HG03442 (cell line): ENCODE data around the gene FRS3.

Experiments used
- ATAC-seq: cut with Tn5 transposase; IDR thresholded peaks from one replicate; pipeline ENCODE4 v1.9.1; 2021; ENCODE audit warnings: mild to moderate bottlenecking, moderate library complexity; ENCODE audit not compliant: unreplicated experiment

FRS3 gene

DNA sequence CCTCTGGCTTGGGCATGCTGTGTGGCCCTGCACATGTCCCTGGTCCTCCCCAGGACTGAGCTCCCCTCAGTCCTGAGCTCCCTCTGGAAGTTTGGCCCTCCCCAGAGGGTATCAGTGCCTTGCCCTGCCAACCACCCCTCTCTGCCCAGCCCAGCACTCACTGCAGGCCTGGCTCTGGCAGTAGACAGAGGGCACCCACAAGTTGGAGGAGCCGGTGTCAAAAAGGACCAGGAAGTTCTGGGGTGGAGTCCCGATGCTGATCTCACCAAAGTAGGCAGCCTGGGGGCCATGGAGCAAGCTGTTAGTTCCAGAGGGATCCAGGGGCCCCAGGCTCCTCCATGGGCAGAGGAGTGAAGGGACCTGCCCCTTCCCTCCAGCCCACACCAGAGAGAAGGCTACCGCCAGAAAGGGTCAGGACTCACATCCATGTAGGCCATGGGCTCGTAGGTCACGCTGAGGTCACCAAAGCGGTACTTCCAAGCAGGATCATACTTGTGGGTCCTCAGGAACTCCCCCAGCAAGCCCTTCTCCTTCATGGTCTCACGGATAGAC lies 35.4 kb downstream of the FRS3 start:
- no peak for ATAC-seq

DNA sequence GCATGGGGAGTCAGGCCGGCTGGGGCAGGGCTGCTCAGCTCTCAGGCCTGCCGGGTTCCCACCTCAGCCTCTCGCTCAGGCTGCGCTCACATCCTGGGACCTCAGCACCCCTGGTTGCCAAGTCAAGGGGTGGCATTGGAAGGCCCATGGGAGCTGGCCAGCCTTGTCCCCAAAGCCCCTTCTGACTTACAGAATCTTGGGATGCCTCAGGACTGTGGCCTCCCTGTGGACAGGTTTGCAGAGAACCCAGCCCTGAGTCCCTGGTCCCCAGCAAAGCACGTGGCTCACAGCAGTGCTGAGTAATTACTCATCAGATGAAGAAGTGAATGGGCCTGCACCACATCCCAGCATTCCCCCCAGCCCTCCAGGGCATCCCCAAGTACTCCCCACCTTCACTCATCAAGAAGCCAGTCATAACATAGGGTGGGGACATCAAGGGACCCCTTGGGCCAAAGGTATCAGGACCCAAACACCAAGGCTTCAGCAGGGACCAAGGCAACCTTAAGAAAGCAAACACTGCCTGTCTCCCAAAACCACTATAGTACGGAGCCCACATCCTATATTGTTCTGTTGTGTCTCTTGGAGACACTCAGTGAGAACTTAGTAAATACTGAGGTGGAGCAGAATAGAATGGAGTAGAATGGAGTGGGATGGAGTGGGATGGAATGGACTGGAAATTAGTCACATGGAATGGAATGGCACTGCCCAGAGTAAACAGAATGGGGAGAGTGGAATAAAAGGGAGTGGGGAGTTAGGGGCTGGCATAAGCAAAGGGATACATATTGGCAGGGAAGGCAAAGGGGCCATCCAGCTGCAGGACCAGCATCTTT lies 36.1 kb downstream of the FRS3 start:
- ATAC-seq: no peak

DNA sequence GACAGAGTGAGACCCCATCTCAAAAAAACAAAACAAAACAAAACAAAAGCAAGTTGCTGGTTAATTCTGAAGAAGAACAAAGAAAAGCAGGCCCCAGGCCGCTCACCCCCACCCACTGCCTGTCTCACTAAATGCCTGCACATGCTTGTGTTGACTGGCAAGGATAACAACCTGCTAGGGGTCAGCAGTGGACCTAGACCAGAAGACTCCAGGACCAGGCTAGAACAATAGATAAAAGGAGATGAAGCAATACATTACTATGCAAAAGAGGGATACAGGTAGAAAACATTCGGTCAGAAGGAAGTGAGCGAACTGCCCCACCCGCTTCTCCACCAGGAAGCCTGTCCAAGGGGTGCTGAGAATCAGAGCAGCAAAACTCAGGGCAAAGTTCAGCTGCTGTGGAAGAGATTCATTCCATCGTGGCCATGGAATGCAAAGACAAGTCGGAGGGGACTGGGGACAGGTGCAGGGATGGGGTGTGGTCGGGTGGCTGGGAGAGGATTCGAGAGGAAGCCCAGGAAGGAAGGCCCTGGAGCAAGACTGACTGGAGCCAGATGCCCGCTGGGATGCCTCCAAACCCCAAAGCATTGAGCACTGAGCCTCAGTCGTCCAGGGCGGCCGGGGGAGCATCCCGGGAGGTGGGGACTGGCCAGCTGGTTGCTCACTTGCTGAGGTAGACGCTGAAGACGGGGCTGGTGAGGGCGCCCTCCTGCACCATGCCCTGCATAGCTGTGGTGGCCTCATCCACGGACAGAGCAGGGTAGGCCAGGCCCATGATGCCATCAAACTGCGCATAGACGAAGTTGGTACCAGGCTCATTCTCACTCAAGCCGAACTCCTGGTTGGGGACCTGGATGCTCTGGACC lies 37.8 kb downstream of the FRS3 start:
- no peak for ATAC-seq

DNA sequence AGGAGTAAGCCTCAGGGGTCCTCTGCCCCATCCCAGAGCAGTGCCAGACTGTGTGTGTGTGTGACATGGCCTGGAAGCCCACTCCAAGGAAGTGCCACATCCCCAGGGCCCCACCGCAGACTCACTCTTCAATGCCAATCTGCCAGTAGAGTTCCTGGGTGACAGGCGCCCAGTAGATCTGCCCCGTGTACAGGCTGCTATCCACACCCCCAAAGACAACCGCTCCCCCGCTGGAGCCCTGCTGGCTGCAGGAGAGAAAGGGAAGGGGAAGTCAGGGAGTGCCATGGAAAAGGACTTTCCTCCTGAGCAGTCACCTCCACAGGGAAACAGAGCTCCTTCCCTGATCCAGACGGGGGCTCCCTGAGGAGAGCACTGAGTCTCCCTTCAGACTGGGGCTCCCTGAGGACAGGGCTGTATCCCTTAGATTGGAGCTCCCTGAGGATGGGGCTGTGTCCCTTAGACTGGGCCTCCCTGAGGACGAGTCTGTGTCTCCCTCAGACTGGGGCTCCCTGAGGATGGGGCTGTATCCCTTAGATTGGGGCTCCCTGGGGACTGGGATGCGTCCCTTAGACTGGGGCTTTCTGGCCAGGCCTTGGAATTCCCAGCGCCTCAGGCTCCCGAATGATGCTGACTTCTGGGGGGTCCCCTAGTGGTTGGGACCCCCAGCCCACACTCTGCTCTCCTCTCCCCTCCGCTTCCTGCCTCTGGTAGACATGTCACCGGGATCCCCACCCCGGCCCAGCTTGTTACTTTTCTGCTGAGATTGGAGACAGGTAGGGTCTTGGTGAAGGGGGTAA lies 39.1 kb downstream of the FRS3 start:
- ATAC-seq: no peak

DNA sequence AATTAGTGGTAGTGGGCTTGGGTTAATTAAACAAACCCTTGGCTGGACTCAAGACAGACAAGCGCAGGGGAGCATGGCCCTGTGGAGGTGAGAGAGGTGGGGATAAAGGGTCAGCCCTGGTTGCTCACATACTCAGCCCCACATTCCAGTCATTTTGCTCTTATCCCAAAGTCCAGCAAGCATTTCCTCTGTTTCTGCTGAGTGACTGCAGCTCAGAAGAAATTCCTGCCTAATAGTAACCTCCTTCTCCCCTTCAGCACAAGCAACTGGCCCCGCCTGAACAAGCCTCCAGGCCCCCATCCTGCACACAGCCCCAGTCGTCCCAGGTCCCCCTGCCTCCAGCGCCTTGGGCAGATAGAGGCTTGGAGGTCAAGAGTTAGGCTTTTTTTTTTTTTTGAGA lies 40.7 kb downstream of the FRS3 start:
- no peak for ATAC-seq

- no peak for ATAC-seq
Measured at GRCh38 chr6:41737591-41738130, 42.0 kb downstream of the FRS3 start.

DNA sequence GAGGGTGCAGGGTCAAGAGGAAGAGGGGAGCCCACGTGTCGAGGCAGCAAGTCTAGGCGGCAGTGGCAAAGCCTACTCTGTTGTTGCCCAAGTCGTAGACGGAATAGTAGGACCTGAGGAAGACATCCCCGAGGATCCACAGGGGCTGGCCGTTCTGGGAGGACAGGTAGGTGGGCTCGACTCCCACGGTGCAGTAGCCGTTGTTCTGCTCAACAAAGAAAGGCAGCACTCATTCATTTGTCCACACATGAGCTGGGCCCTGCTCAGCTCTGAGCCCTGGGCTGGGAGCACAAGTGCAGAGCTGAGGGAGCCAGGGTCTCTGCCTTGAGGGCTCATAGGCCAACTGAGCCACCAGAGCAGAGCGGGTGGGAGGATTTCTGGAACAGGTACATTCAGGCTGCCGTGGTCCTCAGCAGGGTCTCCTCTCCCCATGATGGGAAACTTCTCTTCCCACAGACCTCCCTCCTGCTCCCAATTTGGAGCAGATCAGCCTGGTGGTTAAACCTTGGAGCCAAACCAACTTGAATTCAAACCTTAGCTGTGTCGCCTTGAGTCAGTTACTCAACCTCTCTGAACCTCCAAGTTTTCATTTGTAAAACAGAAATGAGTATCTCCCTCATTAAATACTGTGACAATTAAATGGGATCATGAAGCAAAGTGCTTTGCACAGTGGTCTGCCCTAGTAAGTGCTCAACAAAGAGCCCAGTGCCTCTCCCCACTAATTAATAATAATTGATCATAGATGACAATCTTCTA lies 42.7 kb downstream of the FRS3 start:
- no peak for ATAC-seq

DNA sequence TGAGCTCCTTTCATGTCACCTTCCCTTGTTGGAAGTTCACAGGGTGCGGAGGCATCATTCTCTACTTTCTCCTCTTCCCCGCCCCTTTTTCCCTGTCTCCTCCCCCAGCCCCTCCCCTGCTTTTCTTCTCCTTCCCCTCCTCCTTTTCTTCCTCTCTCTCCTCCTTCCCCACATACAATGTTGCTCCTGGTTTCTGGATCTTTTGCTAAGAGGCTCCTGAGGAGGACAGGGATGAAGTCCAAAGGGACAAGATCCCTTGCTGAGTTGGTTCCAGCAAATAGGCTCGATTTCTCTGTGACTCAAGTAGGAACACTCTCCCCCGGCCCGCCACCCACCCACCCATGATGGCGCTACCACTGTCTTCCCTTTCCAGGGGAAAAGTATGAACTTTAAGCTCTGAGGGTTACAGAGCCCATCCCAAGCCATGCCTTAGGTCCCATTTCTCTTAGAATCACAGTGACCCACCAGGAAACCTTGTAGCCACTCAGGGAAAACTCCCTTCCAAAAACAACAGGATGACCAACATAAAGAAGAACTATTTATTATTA lies 43.4 kb downstream of the FRS3 start:
- no peak for ATAC-seq

- peak; percentile 53 for ATAC-seq
Measured at GRCh38 chr6:41735427-41736185, 44.1 kb downstream of the FRS3 start, which contains the start of gene TFEB. TSS of gene TFEB (minus strand) at chr6:41735608. CDS start at chr6:41691213, 44,395 bp downstream.

DNA sequence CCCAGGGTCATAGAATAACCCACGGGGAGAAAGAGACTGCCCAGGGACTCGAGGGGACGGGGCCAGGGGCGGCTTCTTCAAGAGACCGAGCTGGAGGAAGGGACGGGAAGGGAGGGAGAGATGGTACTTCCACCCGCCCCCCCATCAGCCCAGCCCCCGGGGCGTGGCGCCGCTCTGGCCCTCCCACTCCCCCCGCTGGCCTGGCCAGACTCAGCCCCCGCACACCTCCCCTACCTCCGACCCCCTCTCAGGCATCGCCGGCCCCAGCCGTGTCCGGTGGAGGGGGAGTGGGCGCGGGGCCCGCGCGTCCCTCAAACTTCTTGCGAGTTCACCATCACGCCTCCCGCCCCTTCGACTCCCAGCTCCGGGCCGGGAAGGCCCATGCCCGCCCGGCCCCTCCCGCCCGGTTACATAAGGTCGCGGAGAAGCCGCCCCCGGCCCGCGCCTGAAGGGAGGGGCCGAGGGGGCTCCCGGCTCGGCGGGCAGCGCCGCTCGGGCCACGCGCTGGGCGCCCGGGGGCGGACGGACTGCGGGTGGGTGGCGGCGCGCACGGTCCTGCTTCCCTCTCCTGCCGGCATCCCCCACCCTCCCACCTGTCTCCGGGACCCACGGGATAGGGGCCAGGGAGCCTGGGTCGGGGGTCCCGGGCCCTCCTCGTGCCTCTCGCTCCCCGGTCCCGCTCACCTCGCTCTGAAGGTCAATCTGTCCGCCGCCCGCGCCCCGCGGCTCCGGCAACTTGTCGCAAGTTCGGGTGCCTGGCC lies 44.9 kb downstream of the FRS3 start:
- peak; percentile 13 for ATAC-seq

GRCh38 chr6:41733707-41734665 lies 45.7 kb downstream of the FRS3 start:
- peak; percentile 35 for ATAC-seq

DNA sequence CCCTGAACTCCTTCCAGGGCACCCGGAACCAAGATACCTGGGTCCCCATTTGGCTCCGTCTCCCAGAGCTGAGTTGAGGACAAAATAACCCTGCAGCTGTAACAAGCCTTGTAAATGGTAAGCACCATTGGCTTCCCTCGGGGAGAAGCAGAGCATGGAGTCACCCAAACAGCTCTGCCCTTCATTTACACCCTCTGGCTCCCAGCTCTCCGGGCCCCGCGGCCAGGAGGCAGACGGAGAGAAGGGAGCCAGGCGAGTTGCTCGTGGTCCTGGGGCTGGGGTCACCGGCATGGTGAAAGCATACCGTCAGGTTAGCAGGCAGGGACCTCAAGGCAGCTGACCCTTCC lies 46.4 kb downstream of the FRS3 start:
- ATAC-seq: no peak

DNA sequence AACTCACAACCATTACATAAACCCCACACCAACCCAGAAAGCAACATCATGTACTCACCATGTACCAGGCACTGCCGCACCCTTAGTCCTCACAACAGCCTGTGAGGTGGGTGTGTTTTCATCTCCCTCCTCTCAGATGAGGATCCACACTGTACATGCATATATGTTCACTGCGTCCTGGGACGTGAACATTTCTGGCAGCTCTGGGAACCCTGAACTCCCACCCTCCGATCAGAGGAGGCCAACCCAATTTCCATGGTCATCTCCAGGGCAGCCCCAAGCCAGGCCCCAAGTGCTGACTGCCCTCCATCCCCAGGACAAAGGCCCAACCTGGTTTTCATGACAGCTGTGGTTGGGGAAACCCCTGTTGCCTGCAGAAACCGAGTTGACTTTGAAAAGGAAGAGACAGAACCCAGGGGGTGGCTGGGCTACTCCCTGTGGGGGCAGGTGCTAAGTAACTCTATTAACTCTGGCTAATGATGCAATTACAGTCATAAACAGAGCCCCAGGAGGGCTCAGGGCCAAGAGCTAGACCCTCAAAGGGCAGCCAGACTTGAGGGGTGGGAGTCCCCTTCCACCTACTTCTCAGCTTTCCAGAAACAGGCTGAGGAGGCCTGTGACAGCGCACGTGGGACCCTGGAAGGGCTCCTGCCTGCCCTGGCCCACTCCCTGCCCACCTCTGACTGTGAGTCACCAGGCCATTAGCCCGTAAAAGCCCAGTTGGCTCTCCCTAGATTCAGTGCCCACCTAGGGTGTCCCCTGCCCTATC lies 46.9 kb downstream of the FRS3 start:
- peak; percentile 23 for ATAC-seq

DNA sequence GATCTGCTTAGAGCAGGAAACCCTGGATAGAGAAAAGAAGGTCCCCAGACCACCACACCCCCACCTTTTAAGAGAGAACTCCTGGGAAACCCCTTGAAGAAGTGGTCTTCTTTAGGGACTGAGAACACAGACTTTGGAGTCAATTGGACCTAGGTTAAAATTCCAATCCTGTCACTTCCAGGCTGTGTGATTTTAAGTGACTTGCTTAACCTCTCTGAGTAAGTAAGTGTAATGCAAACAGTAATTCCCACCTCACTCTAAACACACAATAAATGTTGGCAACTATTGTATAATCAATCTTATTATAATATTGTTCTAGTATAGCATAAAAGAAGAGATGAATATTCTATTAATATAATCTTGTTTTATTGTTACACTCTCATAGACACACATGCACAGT lies 47.6 kb downstream of the FRS3 start:
- no peak for ATAC-seq

DNA sequence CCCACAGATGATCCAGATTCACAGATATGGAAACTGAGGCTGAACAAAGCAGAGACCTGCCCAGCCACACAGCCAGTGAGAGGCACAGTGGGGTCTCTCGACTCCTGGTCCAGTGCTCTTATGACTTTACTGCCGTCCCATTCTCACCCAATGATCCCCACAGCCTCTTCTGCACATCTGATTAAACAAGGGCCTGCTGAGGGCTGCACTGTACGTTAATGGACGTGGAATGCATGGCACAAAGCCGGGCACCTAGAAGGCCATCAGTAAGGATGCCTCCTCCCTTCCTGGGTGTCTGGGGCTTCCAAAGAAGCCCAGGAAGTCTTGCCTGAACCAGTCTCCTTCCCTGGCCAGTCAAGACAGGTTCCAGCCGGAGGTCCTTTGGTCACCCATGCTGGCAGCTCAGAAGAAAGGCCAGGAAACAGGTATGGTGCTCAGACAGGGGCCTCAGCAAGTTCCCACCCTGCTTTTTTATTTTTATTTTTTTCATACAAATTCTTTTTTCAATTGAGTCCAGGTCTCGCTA lies 48.1 kb downstream of the FRS3 start:
- no peak for ATAC-seq
